Calu3 (cell line): Measurements from ENCODE around the gene ADPRHL1. TPM values are rescaled to one million over a fixed set of nuclear protein-coding genes. Genes with fewer than 3 reads are reported as not detected.

Experiments used
- BruUV-seq: library from RNA; stranded (reverse); fragments of 400-500 nt; replicated peaks from 2 replicates; lab custom pipeline; 2021; lab: Mats Ljungman, UMichigan
- CTCF ChIA-PET: fragments of 300-600 bp; sonication (Branson Sonifier 250); formaldehyde crosslinking; loops from one replicate; lab custom pipeline; 2022; ENCODE audit warnings: antibody characterized with exemption; lab: Charles Lee
- DNase-seq: peaks from one replicate; pipeline ENCODE4 v3.0.0; 2022
- H3K27ac Mint-ChIP-seq: one replicate; pipeline ENCODE4 v1.8.0; 2022; ENCODE audit warnings: mixed read lengths; ENCODE audit not compliant: unreplicated experiment
- H3K27me3 Mint-ChIP-seq: one replicate; pipeline ENCODE4 v1.8.0; 2022; ENCODE audit warnings: mixed read lengths; ENCODE audit not compliant: unreplicated experiment
- H3K36me3 Mint-ChIP-seq: one replicate; pipeline ENCODE4 v1.8.0; 2022; ENCODE audit warnings: mild to moderate bottlenecking, moderate library complexity, mixed read lengths; ENCODE audit not compliant: insufficient read depth, unreplicated experiment
- H3K4me1 Mint-ChIP-seq: one replicate; pipeline ENCODE4 v1.8.0; 2022; ENCODE audit warnings: mild to moderate bottlenecking, low read depth, mixed read lengths; ENCODE audit not compliant: unreplicated experiment
- H3K4me3 Mint-ChIP-seq: one replicate; pipeline ENCODE4 v1.8.0; 2022; ENCODE audit warnings: mild to moderate bottlenecking, low read depth, moderate library complexity, mixed read lengths; ENCODE audit not compliant: unreplicated experiment
- H3K9me3 Mint-ChIP-seq: one replicate; pipeline ENCODE4 v1.8.0; 2022; ENCODE audit warnings: low read depth, mixed read lengths; ENCODE audit not compliant: unreplicated experiment
- intact Hi-C: fragments of 100-400 bp; cut with micrococcal nuclease; formaldehyde crosslinking; loops from one replicate; pipeline ENCODE4 v1.10.0; 2022; ENCODE audit not compliant: unreplicated experiment
- total RNA-seq: library from RNA; stranded (reverse); gene quantifications from 2 replicates; pipeline ENCODE4 v1.2.3, GENCODE V29; 2022
- TF ChIP-seq, protein P1 (sequence below): fragments of 200-600 bp; IDR thresholded peaks from one replicate; pipeline ENCODE4 v1.8.0; 2022; ENCODE audit warnings: antibody characterized with exemption; ENCODE audit not compliant: unreplicated experiment

ADPRHL1 gene
- total RNA-seq, 1 experiment from 2014 or later: 2.0 TPM

DNA sequence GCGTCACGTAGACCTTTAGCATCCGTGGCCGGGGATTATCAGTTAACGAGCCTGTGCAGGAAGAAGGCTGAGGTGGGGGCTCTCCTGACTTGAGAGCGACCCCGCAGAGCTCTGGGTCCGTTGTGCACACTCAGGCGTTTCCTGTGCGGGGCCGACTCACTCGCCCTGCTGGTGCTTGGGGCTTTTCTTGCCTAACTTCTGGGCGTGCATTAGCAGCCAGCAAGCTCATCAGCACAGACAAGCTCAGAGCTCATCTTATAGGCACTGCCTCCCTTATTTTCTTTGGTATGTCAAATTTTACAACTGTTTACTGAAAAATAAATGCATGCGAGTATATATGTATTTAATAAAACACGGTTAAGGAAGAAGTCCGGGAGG lies 23.7 kb downstream of the ADPRHL1 start:
- no peaks in the 10 kb centered on the region for H3K4me1 Mint-ChIP-seq
- no peaks in the 10 kb centered on the region for H3K36me3 Mint-ChIP-seq
- CTCF ChIA-PET: no interaction called here
- TF ChIP-seq, protein P1, sequence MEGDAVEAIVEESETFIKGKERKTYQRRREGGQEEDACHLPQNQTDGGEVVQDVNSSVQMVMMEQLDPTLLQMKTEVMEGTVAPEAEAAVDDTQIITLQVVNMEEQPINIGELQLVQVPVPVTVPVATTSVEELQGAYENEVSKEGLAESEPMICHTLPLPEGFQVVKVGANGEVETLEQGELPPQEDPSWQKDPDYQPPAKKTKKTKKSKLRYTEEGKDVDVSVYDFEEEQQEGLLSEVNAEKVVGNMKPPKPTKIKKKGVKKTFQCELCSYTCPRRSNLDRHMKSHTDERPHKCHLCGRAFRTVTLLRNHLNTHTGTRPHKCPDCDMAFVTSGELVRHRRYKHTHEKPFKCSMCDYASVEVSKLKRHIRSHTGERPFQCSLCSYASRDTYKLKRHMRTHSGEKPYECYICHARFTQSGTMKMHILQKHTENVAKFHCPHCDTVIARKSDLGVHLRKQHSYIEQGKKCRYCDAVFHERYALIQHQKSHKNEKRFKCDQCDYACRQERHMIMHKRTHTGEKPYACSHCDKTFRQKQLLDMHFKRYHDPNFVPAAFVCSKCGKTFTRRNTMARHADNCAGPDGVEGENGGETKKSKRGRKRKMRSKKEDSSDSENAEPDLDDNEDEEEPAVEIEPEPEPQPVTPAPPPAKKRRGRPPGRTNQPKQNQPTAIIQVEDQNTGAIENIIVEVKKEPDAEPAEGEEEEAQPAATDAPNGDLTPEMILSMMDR: no peak
- no peaks in the 10 kb centered on the region for H3K9me3 Mint-ChIP-seq
- intact Hi-C loops: no loop called here
- no TSS peak for BruUV-seq
- DNase-seq: no peak
- H3K27ac Mint-ChIP-seq: no peak overlapping the region
- no peaks in the 10 kb centered on the region for H3K27me3 Mint-ChIP-seq
- no peak overlapping the region for H3K4me3 Mint-ChIP-seq

DNA sequence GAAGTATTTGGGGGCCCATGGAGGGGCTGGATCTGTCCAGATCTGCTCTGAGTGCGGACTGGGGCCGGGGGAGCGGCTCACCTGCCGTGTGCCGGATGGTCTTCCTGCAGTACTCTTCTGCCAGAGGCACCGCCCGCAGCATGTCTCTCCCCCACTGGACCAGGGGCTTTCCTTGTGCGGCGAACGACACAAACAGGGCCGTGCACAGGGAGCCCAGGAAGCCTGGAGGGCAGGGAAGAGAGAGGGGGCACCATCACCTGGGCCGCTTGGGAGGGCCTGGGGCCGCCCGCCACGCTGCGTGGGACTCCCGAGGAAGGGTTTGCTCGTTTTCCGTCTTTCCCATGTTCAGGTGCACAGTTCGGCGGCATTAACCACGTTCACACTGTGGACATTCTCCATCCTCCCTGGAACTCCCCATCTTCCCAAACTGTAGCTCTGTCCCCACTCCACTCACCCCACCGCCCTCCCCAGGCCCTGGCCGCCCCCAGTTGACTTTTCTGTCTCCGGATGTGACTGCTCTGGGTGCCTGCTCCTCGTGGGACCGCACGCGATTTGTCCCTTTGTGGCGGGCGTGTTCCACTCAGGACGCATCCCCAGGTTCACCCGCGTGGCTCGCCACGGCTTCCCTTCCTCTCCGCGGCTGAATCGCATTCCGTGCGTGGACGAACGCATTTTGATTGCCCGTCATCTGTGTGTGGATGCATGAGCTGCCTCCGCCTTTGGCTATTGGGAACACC lies 24.2 kb downstream of the ADPRHL1 start:
- no peak overlapping the region for H3K27ac Mint-ChIP-seq
- intact Hi-C loops: no loop called here
- H3K4me3 Mint-ChIP-seq: no peak overlapping the region
- H3K9me3 Mint-ChIP-seq: no peaks in the 10 kb centered on the region
- no TSS peak for BruUV-seq
- no peaks in the 10 kb centered on the region for H3K4me1 Mint-ChIP-seq
- CTCF ChIA-PET: no interaction called here
- H3K27me3 Mint-ChIP-seq: no peaks in the 10 kb centered on the region
- DNase-seq: no peak
- TF ChIP-seq, protein P1: no peak
- no peaks in the 10 kb centered on the region for H3K36me3 Mint-ChIP-seq

DNA sequence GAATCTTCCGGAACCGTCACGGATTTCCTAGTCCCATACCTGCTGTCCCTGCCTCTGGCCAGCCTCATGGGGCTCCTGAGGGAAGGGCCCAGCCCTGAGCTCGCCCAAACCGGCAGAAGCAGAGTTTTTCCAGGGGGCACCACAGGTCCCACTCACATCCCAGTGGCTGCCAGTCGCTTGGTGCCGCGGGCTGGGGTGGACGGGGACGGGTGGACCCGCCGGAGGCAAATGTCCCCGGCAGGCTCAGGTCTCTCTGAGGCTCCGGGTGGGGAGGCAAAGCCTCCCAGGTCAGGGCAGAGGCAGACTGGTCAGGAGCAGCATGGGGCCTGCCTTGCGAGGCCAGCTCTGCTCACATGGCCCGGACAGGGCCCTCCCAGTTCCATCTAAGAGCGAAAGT lies 24.8 kb downstream of the ADPRHL1 start:
- Mint-ChIP-seq H3K9me3 (no peaks in the 10 kb centered on the region), H3K4me1 (no peaks in the 10 kb centered on the region), H3K27me3 (no peaks in the 10 kb centered on the region), H3K4me3 (no peak overlapping the region), H3K36me3 (no peaks in the 10 kb centered on the region), H3K27ac (no peak overlapping the region)
- CTCF ChIA-PET: no interaction called here
- TF ChIP-seq, protein P1: no peak
- intact Hi-C loops: no loop called here
- no TSS peak for BruUV-seq
- DNase-seq: no peak

DNA sequence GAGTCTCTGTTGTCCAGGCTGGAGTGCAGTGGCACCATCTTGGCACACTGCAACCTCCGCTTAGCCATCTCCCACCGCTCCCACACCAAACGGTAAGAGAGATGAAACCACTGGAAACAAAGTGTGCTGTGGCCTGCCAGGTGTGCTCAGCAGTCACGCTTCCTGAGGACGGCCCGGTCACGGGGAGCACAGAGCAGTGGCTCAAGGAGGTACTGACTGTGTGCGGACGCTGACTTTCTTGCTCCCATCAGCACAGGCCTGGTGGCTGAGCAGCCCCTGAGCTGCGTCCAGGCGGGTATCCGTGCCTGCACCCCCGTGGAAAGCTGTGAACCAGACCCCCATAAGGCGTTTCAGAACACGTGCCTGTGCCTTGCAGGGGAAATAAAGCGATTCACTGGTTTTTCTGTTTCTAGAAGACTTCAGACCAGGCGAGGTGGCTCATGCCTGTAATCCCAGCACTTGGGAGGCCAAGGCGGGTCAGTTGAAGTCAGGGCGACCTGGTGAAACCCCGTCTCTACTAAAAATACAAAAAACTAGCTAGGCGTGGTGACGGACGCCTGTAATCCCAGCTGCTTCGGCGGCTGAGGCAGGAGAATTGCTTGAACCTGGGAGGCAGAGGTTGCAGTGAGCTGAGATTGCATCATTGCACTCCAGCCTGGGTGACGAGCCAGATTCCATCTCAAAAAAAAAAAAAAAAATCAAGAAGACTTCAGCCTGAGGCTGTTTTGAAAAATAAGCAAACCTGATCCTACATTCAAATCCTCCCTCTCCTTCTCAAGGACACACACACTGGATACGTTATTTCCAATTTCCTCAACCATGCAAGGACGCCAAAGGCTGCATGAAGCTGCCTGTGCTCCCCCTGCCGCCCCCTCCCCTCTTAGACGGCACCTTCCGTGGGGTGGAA lies 25.5 kb downstream of the ADPRHL1 start:
- Mint-ChIP-seq H3K36me3 (no peaks in the 10 kb centered on the region), H3K27me3 (no peaks in the 10 kb centered on the region), H3K9me3 (no peaks in the 10 kb centered on the region), H3K4me1 (no peaks in the 10 kb centered on the region), H3K4me3 (no peak overlapping the region), H3K27ac (no peak overlapping the region)
- CTCF ChIA-PET: interaction anchor here (0.6 kb wide), 1 partner anchor 29 kb away, joined by 3 read pairs; no protein-coding TSS in a partner anchor
- no TSS peak for BruUV-seq
- TF ChIP-seq, protein P1: no peak
- DNase-seq: no peak
- intact Hi-C loops: no loop called here
